Ectodermal cell (in vitro differentiated cells): Measurements from ENCODE around the gene LIME1.
A peak's percentile ranks its signal among the peaks of the same experiment; 100 is the strongest.

Experiments used
- H3K27ac ChIP-seq: 2 replicates; pipeline ENCODE4 v1.7.0; 2013; ENCODE audit warnings: mild to moderate bottlenecking, low read depth, low read length; ENCODE audit not compliant: insufficient read depth, poor library complexity, severe bottlenecking
- H3K27me3 ChIP-seq: 2 replicates; pipeline ENCODE4 v1.7.0; 2013; ENCODE audit warnings: mild to moderate bottlenecking, low read length; ENCODE audit not compliant: insufficient read depth, control insufficient read depth, poor library complexity, severe bottlenecking
- H3K36me3 ChIP-seq: one replicate; pipeline ENCODE4 v1.7.0; 2013; ENCODE audit warnings: low read length; ENCODE audit not compliant: control insufficient read depth, insufficient read depth
- H3K4me1 ChIP-seq: one replicate; pipeline ENCODE4 v1.7.0; 2013; ENCODE audit warnings: low read length; ENCODE audit not compliant: control insufficient read depth, insufficient read depth
- H3K4me3 ChIP-seq: 2 replicates; pipeline ENCODE4 v1.7.0; 2013; ENCODE audit warnings: low read depth, low read length, control low read depth; ENCODE audit not compliant: insufficient read depth
- H3K9me3 ChIP-seq: 2 replicates; pipeline ENCODE4 v1.7.0; 2013; ENCODE audit warnings: mild to moderate bottlenecking, low read length, moderate library complexity; ENCODE audit not compliant: control insufficient read depth
- WGBS, 2 experiments: methylation state at CpG; one replicate each; pipeline ENCODE4 v1.1.7; 2013; ENCODE audit warnings: missing lambda C conversion rate in 2 of 2; 5-methylcytosine and 5-hydroxymethylcytosine counted together

LIME1 gene

DNA sequence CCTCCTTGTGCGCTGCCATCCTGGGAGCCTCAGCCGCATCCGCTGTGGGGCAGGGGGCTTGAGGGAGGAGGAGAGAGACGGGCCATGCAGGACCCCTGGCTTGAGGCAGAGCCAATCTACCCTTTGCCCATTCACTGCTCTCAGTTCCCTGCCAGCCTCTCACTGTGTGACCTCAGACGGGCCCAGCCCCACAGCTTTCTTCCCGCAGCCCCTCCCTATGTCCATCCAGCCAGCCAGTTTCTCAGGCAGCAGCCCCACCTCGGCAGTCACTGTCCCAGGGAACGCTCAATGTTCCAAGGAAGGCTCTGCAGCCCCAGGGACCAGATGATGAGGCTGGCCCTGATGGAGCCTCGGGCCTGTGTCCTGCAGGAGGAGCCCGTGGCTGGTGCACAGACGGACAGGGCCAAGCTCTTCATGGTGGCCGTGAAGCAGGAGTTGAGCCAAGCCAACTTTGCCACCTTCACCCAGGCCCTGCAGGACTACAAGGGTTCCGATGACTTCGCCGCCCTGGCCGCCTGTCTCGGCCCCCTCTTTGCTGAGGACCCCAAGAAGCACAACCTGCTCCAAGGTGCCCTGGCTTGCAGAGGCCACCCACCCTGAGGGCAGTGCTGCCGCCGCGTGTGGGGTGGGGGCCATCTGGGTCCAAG is 43.9 kb upstream of the LIME1 start:
- 93% methylated on average over 20 of the region's 20 CpGs for WGBS, 2 experiments
- Histone ChIP-seq H3K27ac (no peak overlapping the region), H3K4me1 (peaks cover 5% of the 10 kb centered on the region), H3K9me3 (no peaks in the 10 kb centered on the region), H3K27me3 (no peaks in the 10 kb centered on the region), H3K36me3 (no peaks in the 10 kb centered on the region), H3K4me3 (no peak overlapping the region)

DNA sequence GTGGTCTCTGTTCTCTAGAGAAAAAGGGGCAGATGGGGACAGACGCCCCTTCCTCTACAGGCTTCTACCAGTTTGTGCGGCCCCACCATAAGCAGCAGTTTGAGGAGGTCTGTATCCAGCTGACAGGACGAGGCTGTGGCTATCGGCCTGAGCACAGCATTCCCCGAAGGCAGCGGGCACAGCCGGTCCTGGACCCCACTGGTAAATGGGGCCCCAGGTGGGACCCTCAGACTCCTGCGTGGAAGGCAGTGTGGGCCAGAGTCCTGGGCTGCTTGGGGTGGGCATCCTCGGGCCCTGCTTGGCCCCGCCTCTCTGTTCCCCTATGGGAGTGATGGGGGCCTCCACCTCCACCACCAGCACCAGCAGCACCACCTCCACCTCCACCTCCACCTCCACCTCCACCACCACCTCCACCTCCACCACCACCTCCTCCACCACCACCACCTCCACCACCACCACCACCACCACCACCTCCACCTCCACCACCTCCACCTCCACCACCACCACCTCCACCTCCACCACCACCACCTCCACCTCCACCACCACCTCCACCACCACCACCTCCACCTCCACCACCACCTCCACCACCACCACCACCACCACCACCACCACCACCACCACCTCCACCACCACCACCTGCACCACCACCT is 43.3 kb upstream of the LIME1 start:
- no peaks in the 10 kb centered on the region for H3K27me3 ChIP-seq
- H3K27ac ChIP-seq, result no peak overlapping the region
- no peaks in the 10 kb centered on the region for H3K36me3 ChIP-seq
- no peaks in the 10 kb centered on the region for H3K9me3 ChIP-seq
- WGBS, 2 experiments, result 95 to 98% methylated on average over 10 of the region's 10 CpGs
- H3K4me1 ChIP-seq, result peaks cover 5% of the 10 kb centered on the region
- no peak overlapping the region for H3K4me3 ChIP-seq

DNA sequence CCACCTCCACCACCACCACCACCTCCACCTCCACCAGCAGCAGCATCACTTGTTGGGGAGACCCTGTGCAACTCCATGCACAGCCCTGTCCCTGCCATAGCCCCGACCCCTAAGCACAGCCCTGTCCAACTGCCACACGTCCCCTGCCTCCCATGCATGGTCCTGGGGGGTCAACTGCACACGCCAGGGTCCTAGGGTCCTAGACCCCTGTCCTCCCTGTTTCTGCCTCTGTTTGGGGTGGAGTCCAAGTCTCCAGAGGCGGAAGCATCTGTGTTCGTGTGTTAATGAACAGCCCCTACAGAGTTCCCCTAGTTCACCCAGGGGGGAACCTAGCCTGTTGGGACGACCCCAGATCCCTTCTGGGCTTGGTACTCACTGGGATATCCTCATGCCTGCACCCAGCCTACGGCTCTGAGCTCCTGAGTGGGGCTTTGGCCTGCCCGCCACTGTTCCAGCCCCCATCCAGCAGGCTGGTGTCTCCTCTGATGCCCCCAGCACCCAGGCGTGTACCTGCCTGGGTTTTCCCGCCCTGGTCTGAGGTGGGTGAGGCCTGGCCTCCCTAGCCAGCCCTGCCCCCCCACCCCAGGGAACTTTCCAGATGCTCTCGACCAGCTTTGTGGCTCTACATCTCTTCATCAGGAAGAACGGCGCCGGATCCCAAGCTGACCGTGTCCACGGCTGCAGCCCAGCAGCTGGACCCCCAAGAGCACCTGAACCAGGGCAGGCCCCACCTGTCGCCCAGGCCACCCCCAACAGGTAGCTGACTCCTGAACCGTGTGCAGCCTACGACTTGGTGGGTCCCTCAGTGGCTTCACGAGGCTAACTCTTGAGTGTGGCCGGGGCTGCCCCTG is 42.5 kb upstream of the LIME1 start:
- H3K4me3 ChIP-seq, result no peak overlapping the region
- peaks cover 5% of the 10 kb centered on the region for H3K4me1 ChIP-seq
- H3K27me3 ChIP-seq, result no peaks in the 10 kb centered on the region
- 96 to 98% methylated on average over 21 of the region's 21 CpGs for WGBS, 2 experiments
- H3K36me3 ChIP-seq, result no peaks in the 10 kb centered on the region
- H3K9me3 ChIP-seq, result no peaks in the 10 kb centered on the region
- H3K27ac ChIP-seq, result no peak overlapping the region

DNA sequence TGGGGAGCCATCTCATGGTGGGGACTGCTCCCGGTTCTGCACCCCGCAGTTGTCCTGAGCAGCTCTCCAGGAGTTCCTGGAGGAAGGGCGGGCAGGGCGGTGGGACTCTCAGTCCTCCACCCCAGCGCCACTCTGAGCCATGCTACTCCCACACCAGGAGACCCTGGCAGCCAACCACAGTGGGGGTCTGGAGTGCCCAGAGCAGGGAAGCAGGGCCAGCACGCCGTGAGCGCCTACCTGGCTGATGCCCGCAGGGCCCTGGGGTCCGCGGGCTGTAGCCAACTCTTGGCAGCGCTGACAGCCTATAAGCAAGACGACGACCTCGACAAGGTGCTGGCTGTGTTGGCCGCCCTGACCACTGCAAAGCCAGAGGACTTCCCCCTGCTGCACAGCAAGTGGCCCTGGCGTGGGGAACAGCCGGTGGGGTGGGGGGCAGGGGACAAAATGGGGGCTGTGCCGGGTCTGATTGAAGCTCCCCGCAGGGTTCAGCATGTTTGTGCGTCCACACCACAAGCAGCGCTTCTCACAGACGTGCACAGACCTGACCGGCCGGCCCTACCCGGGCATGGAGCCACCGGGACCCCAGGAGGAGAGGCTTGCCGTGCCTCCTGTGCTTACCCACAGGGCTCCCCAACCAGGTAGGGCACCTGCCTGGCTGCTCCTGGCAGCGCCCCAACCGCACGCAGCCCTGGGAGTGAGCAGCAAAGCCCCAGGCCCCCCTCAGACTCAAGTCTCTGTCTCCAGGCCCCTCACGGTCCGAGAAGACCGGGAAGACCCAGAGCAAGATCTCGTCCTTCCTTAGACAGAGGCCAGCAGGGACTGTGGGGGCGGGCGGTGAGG is 41.7 kb upstream of the LIME1 start:
- H3K4me3 ChIP-seq, result no peak overlapping the region
- H3K27me3 ChIP-seq, result no peaks in the 10 kb centered on the region
- H3K36me3 ChIP-seq, result no peaks in the 10 kb centered on the region
- H3K4me1 ChIP-seq, result peaks cover 5% of the 10 kb centered on the region
- WGBS, 2 experiments, result 95 to 96% methylated on average over 37 of the region's 37 CpGs
- no peaks in the 10 kb centered on the region for H3K9me3 ChIP-seq
- no peak overlapping the region for H3K27ac ChIP-seq

DNA sequence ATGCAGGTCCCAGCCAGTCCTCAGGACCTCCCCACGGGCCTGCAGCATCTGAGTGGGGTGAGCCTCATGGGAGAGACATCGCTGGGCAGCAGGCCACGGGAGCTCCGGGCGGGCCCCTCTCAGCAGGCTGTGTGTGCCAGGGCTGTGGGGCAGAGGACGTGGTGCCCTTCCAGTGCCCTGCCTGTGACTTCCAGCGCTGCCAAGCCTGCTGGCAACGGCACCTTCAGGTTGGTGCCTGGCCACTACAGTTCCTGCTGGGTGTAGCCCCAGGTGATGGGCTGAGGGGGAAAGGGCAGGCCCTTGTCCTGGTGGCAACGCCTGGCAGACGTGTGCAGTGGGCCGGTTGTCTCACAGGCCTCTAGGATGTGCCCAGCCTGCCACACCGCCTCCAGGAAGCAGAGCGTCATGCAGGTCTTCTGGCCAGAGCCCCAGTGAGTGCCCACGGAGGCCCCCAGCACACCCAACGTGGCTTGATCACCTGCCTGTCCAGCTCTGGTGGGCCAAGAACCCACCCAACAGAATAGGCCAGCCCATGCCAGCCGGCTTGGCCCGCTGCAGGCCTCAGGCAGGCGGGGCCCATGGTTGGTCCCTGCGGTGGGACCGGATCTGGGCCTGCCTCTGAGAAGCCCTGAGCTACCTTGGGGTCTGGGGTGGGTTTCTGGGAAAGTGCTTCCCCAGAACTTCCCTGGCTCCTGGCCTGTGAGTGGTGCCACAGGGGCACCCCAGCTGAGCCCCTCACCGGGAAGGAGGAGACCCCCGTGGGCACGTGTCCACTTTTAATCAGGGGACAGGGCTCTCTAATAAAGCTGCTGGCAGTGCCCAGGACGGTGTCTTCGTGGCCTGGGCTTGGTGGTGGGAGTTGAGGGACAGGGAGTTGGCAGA is 40.8 kb upstream of the LIME1 start:
- H3K9me3 ChIP-seq, result no peaks in the 10 kb centered on the region
- WGBS, 2 experiments, result 94% methylated on average over 25 of the region's 25 CpGs
- peaks cover 5% of the 10 kb centered on the region for H3K4me1 ChIP-seq
- no peaks in the 10 kb centered on the region for H3K27me3 ChIP-seq
- H3K27ac ChIP-seq, result no peak overlapping the region
- H3K36me3 ChIP-seq, result no peaks in the 10 kb centered on the region
- no peak overlapping the region for H3K4me3 ChIP-seq

DNA sequence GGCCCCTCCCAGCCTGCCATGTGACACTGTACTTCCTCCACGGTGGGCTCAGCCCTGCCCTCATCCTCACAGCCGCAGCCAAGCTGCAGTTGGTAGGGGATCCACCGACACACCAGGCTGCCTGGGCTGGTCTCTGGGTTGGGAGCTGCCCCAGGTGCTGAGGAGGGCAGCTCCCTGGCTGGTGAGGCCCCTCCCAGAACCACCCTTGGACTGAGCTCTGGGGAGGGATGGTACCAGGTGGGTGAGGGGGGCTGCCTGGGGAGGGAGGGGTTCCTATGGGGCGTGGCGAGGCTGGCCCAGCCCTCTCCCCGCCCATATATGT is 40.2 kb upstream of the LIME1 start:
- 59 to 60% methylated on average over 6 of the region's 6 CpGs for WGBS, 2 experiments
- H3K27me3 ChIP-seq, result no peaks in the 10 kb centered on the region
- H3K27ac ChIP-seq, result no peak overlapping the region
- H3K4me3 ChIP-seq, result no peak overlapping the region
- H3K4me1 ChIP-seq, result peaks cover 5% of the 10 kb centered on the region
- H3K36me3 ChIP-seq, result no peaks in the 10 kb centered on the region
- no peaks in the 10 kb centered on the region for H3K9me3 ChIP-seq

DNA sequence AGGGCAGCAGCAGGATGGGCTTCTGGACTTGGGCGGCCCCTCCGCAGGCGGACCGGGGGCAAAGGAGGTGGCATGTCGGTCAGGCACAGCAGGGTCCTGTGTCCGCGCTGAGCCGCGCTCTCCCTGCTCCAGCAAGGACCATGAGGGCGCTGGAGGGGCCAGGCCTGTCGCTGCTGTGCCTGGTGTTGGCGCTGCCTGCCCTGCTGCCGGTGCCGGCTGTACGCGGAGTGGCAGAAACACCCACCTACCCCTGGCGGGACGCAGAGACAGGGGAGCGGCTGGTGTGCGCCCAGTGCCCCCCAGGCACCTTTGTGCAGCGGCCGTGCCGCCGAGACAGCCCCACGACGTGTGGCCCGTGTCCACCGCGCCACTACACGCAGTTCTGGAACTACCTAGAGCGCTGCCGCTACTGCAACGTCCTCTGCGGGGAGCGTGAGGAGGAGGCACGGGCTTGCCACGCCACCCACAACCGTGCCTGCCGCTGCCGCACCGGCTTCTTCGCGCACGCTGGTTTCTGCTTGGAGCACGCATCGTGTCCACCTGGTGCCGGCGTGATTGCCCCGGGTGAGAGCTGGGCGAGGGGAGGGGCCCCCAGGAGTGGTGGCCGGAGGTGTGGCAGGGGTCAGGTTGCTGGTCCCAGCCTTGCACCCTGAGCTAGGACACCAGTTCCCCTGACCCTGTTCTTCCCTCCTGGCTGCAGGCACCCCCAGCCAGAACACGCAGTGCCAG is 39.7 kb upstream of the LIME1 start, which contains the start of gene TNFRSF6B:
Gene TNFRSF6B (plus strand): TSS at position 25 of the 729 bp plus-strand sequence. CDS start 116 bp downstream, at position 141.
- no peak within 1 kb of the TSS for H3K27ac ChIP-seq
- 72 to 74% methylated on average over 52 of the region's 52 CpGs for WGBS, 2 experiments
- H3K36me3 ChIP-seq, result no peaks in the 10 kb centered on the region
- peaks cover 5% of the 10 kb centered on the region for H3K4me1 ChIP-seq
- H3K4me3 ChIP-seq, result peak within 1 kb of the TSS; percentile 4
- no peaks in the 10 kb centered on the region for H3K27me3 ChIP-seq
- H3K9me3 ChIP-seq, result no peaks in the 10 kb centered on the region

DNA sequence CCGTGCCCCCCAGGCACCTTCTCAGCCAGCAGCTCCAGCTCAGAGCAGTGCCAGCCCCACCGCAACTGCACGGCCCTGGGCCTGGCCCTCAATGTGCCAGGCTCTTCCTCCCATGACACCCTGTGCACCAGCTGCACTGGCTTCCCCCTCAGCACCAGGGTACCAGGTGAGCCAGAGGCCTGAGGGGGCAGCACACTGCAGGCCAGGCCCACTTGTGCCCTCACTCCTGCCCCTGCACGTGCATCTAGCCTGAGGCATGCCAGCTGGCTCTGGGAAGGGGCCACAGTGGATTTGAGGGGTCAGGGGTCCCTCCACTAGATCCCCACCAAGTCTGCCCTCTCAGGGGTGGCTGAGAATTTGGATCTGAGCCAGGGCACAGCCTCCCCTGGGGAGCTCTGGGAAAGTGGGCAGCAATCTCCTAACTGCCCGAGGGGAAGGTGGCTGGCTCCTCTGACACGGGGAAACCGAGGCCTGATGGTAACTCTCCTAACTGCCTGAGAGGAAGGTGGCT is 39.1 kb upstream of the LIME1 start:
- Histone ChIP-seq H3K27ac (no peak overlapping the region), H3K4me1 (peaks cover 5% of the 10 kb centered on the region), H3K27me3 (no peaks in the 10 kb centered on the region), H3K4me3 (no peak overlapping the region), H3K36me3 (no peaks in the 10 kb centered on the region), H3K9me3 (no peaks in the 10 kb centered on the region)
- WGBS, 2 experiments, result 90 to 91% methylated on average over 7 of the region's 7 CpGs
